Panc1 (cell line): ENCODE results near the gene TESMIN. TPM values are rescaled to one million over a fixed set of nuclear protein-coding genes. Genes with fewer than 3 reads are reported as not detected.

ENCODE experiments used
- ATAC-seq: fragments of 200-7000 bp; cut with Tn5 transposase; 2 replicates; pipeline ENCODE4 v1.9.1; 2020; ENCODE audit warnings: mild to moderate bottlenecking, moderate library complexity
- BruUV-seq: library from RNA; stranded (reverse); fragments of 400-500 nt; replicated peaks from 2 replicates; lab custom pipeline; 2021; lab: Mats Ljungman, UMichigan
- CTCF ChIA-PET: fragments of 300-600 bp; sonication (Branson Sonifier 250); formaldehyde crosslinking; loops from one replicate; lab custom pipeline; 2022; ENCODE audit warnings: antibody characterized with exemption; lab: Charles Lee
- POLR2A ChIA-PET: fragments of 300-600 bp; sonication (Branson Sonifier 250); formaldehyde crosslinking; loops from one replicate; lab custom pipeline; 2022; ENCODE audit warnings: antibody characterized with exemption; lab: Charles Lee
- DNase-seq: peaks from one replicate; pipeline ENCODE4 v3.0.0-alpha.2; 2010; ENCODE audit warnings: low read depth, low spot score
- H3K27ac ChIP-seq: 2 replicates; pipeline ENCODE4 v1.5.1; 2011; ENCODE audit warnings: mild to moderate bottlenecking, low read length, inconsistent platforms
- H3K27me3 ChIP-seq: fragments of 200-500 bp; sonication (Bioruptor generic); 2 replicates; pipeline ENCODE4 v1.6.0; 2014; ENCODE audit warnings: low read length, inconsistent platforms; ENCODE audit not compliant: control insufficient read depth, insufficient read depth
- H3K36me3 ChIP-seq: fragments of 200-500 bp; sonication (Bioruptor generic); 2 replicates; pipeline ENCODE4 v1.5.1; 2014; ENCODE audit warnings: inconsistent platforms, mild to moderate bottlenecking, low read length, moderate library complexity; ENCODE audit not compliant: control insufficient read depth, insufficient read depth
- H3K4me1 ChIP-seq: 2 replicates; pipeline ENCODE4 v1.5.1; 2011; ENCODE audit warnings: inconsistent platforms, mild to moderate bottlenecking, low read length, moderate library complexity; ENCODE audit not compliant: control insufficient read depth, insufficient read depth
- H3K4me3 ChIP-seq, 2 experiments: 2 replicates each; pipeline ENCODE4 v1.5.1; 2011 to 2012; ENCODE audit warnings: low read depth in 2 of 2, low read length in 2 of 2, mild to moderate bottlenecking in 2 of 2, inconsistent platforms in 1 of 2, moderate library complexity in 1 of 2
- H3K9me3 ChIP-seq: fragments of 200-500 bp; sonication (Bioruptor generic); 2 replicates; pipeline ENCODE4 v1.5.1; 2014; ENCODE audit warnings: low read depth, mild to moderate bottlenecking, inconsistent platforms, low read length, moderate library complexity; ENCODE audit not compliant: control insufficient read depth, insufficient read depth
- POLR2AphosphoS5 ChIP-seq: IDR thresholded peaks from 2 replicates; pipeline ENCODE4 v1.6.1; 2012; ENCODE audit warnings: mild to moderate bottlenecking, low read depth, low read length, moderate library complexity
- SIN3A ChIP-seq: IDR thresholded peaks from 2 replicates; pipeline ENCODE4 v1.6.1; 2012; ENCODE audit warnings: low read depth, mild to moderate bottlenecking, low read length, moderate library complexity, borderline replicate concordance; ENCODE audit not compliant: insufficient read depth
- TCF7L2 ChIP-seq: IDR thresholded peaks from 2 replicates; pipeline ENCODE4 v1.6.1; 2011; ENCODE audit warnings: mild to moderate bottlenecking, low read depth, low read length, inconsistent platforms
- in situ Hi-C: cut with HindIII; loops from 2 replicates; pipeline ENCODE4 v1.10.0; 2016; ENCODE audit warnings: low sequenced_read_pairs, low pct_unique_long_range_greater_than_20kb
- intact Hi-C: fragments of 100-400 bp; cut with micrococcal nuclease; formaldehyde crosslinking; loops from one replicate; pipeline ENCODE4 v1.10.0; 2022; ENCODE audit not compliant: unreplicated experiment
- total RNA-seq: library from RNA; stranded (reverse); gene quantifications from one replicate; pipeline ENCODE4 v1.2.1, GENCODE V29; 2021; ENCODE audit not compliant: unreplicated experiment
- TF ChIP-seq, protein P1 (sequence below): fragments of 450-650 bp; IDR thresholded peaks from 2 replicates; pipeline ENCODE4 v1.5.1; 2017; ENCODE audit warnings: mild to moderate bottlenecking
- TF ChIP-seq, protein P2 (sequence below), 2 experiments: IDR thresholded peaks; 2 replicates each; pipeline ENCODE4 v1.6.1; 2011 to 2012; ENCODE audit warnings: low read depth in 2 of 2, control low read depth in 1 of 2, low read length in 1 of 2, mild to moderate bottlenecking in 1 of 2, moderate library complexity in 1 of 2; ENCODE audit not compliant: insufficient read depth in 1 of 2

The TESMIN gene
- total RNA-seq, 1 experiment from 2014 or later = 47.6 TPM

DNA sequence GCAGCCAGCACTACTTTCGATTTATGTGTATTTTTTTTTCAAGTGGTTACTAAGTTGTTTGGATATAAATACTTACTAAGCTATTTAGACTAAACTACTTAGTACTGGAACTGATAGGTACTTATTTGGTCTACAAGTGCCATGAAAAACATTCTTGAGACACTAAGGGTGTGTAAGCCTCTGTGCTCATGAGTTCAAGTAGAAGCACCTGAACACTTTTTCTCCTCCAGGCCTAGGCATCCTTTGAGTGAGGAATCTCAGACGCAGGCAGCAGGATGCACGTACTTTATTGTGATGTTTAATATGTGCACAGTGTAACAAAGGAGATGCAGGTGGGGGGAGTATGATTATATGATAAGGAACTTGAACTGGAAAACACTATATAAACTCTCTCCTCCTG lies 7.8 kb downstream of the TESMIN start:
- ATAC-seq (no peak), DNase-seq (no peak)
- H3K4me3 ChIP-seq = no peak overlapping the region
- CTCF ChIA-PET = interaction anchor here (0.7 kb wide), 1 partner anchor 111 kb away, joined by 18 read pairs; no protein-coding TSS in a partner anchor
- BruUV-seq = no TSS peak
- in situ Hi-C loops (no loop called here), intact Hi-C loops (loop anchor here (10.0 kb wide), 1 partner anchor 129 kb away; no protein-coding TSS in a partner anchor)
- POLR2A ChIA-PET = no interaction called here
- H3K36me3 ChIP-seq = peaks cover 13% of the 10 kb centered on the region
- H3K4me1 ChIP-seq = peaks cover 7% of the 10 kb centered on the region
- H3K9me3 ChIP-seq = no peaks in the 10 kb centered on the region
- no peaks in the 10 kb centered on the region for H3K27me3 ChIP-seq
- no peak overlapping the region for H3K27ac ChIP-seq
- TF ChIP-seq POLR2AphosphoS5 = no peak

DNA sequence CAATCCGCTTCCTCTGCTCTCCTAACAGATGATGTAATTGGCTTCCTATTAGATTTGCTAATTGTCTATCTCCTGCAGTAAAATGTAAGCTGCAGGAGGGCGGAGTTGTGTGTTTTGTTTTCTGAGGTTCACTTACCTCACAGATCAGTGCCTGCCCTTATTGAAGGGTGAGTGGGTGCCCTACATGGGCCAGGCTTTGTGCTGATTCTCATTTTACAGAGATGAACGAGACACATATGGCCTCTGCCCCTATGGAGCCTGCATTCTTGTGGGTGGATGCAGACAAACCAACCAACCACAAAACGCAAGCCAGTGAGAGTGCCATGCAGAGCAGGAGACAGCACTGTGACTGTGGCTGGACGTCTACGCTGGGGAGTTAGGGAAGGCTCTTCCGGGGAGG lies 9.9 kb downstream of the TESMIN start:
- Histone ChIP-seq H3K4me3 (no peak overlapping the region), H3K27ac (no peak overlapping the region), H3K4me1 (no peaks in the 10 kb centered on the region), H3K27me3 (no peaks in the 10 kb centered on the region), H3K36me3 (peaks cover 13% of the 10 kb centered on the region), H3K9me3 (no peaks in the 10 kb centered on the region)
- intact Hi-C loops = loop anchor here (10.0 kb wide), 1 partner anchor 127 kb away; no protein-coding TSS in a partner anchor
- ChIA-PET POLR2A (no interaction called here), CTCF (no interaction called here)
- DNase-seq = no peak
- no peak for ATAC-seq
- BruUV-seq = no TSS peak
- in situ Hi-C loops = no loop called here
- TF ChIP-seq, protein P1, sequence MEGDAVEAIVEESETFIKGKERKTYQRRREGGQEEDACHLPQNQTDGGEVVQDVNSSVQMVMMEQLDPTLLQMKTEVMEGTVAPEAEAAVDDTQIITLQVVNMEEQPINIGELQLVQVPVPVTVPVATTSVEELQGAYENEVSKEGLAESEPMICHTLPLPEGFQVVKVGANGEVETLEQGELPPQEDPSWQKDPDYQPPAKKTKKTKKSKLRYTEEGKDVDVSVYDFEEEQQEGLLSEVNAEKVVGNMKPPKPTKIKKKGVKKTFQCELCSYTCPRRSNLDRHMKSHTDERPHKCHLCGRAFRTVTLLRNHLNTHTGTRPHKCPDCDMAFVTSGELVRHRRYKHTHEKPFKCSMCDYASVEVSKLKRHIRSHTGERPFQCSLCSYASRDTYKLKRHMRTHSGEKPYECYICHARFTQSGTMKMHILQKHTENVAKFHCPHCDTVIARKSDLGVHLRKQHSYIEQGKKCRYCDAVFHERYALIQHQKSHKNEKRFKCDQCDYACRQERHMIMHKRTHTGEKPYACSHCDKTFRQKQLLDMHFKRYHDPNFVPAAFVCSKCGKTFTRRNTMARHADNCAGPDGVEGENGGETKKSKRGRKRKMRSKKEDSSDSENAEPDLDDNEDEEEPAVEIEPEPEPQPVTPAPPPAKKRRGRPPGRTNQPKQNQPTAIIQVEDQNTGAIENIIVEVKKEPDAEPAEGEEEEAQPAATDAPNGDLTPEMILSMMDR = no peak
- TF ChIP-seq POLR2AphosphoS5 = no peak
- no peak for TF ChIP-seq TCF7L2

DNA sequence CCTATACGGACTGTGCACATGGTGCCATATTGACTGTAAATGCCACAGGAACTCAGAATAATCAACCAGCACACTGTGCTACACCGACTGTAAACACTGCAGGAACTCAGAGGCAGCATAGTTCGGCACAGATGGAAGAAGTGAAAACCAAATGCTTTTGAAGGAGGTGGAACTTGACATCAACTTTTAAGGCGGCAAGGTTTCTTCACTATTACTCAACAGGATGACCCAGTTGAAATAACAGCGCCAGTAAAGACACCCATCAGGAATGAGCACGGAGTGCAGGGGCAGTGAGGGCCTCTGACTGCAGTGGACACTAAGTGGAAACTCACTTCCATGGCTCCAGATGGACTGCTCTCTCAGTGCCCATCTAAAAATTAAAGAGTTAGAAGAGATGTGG lies 15.7 kb downstream of the TESMIN start:
- Histone ChIP-seq H3K4me1 (no peaks in the 10 kb centered on the region), H3K36me3 (no peaks in the 10 kb centered on the region), H3K4me3 (no peak overlapping the region), H3K27ac (no peak overlapping the region), H3K27me3 (no peaks in the 10 kb centered on the region), H3K9me3 (no peaks in the 10 kb centered on the region)
- POLR2A ChIA-PET = no interaction called here
- CTCF ChIA-PET = interaction anchor here (0.5 kb wide), 1 partner anchor 125 kb away, joined by 5 read pairs; no protein-coding TSS in a partner anchor
- intact Hi-C loops (no loop called here), in situ Hi-C loops (no loop called here)
- no peak for TF ChIP-seq POLR2AphosphoS5
- TF ChIP-seq, protein P2, sequence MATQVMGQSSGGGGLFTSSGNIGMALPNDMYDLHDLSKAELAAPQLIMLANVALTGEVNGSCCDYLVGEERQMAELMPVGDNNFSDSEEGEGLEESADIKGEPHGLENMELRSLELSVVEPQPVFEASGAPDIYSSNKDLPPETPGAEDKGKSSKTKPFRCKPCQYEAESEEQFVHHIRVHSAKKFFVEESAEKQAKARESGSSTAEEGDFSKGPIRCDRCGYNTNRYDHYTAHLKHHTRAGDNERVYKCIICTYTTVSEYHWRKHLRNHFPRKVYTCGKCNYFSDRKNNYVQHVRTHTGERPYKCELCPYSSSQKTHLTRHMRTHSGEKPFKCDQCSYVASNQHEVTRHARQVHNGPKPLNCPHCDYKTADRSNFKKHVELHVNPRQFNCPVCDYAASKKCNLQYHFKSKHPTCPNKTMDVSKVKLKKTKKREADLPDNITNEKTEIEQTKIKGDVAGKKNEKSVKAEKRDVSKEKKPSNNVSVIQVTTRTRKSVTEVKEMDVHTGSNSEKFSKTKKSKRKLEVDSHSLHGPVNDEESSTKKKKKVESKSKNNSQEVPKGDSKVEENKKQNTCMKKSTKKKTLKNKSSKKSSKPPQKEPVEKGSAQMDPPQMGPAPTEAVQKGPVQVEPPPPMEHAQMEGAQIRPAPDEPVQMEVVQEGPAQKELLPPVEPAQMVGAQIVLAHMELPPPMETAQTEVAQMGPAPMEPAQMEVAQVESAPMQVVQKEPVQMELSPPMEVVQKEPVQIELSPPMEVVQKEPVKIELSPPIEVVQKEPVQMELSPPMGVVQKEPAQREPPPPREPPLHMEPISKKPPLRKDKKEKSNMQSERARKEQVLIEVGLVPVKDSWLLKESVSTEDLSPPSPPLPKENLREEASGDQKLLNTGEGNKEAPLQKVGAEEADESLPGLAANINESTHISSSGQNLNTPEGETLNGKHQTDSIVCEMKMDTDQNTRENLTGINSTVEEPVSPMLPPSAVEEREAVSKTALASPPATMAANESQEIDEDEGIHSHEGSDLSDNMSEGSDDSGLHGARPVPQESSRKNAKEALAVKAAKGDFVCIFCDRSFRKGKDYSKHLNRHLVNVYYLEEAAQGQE (IDR thresholded peaks at IDR 0.05; ENCODE audit: insufficient read depth in 1 of 2, low read depth in 2 of 2, low read length in 1 of 2) = no peak
- TF ChIP-seq TCF7L2 = no peak
- no peak for TF ChIP-seq SIN3A
- TF ChIP-seq, protein P1 = no peak
- BruUV-seq = no TSS peak
- no peak for DNase-seq
- no peak for ATAC-seq
